Osteoblast (primary cell): Measurements from ENCODE around the gene FBXO9. TPM values are rescaled to one million over a fixed set of nuclear protein-coding genes. Genes with fewer than 3 reads are reported as not detected.

Experiments used
- DNase-seq: peaks from one replicate; pipeline ENCODE4 v3.0.0; 2011; ENCODE audit warnings: low spot score, mixed read lengths; ENCODE audit not compliant: insufficient read length; ENCODE audit errors: missing footprints
- H2AFZ ChIP-seq: 2 replicates; pipeline ENCODE4 v1.6.0; 2011; ENCODE audit warnings: mild to moderate bottlenecking, low read length
- H3K27ac ChIP-seq: 2 replicates; pipeline ENCODE4 v1.5.1; 2011; ENCODE audit warnings: mild to moderate bottlenecking, low read depth, low read length, moderate library complexity
- H3K27me3 ChIP-seq: 2 replicates; pipeline ENCODE4 v1.6.0; 2012; ENCODE audit warnings: mild to moderate bottlenecking, control low read depth, inconsistent platforms, low read length, moderate library complexity; ENCODE audit not compliant: insufficient read depth
- H3K36me3 ChIP-seq: 2 replicates; pipeline ENCODE4 v1.5.1; 2011; ENCODE audit warnings: mild to moderate bottlenecking, low read length, control low read depth, moderate library complexity; ENCODE audit not compliant: insufficient read depth
- H3K4me1 ChIP-seq: 2 replicates; pipeline ENCODE4 v1.5.1; 2011; ENCODE audit warnings: mild to moderate bottlenecking, low read length, control low read depth, moderate library complexity; ENCODE audit not compliant: insufficient read depth
- H3K4me2 ChIP-seq: 2 replicates; pipeline ENCODE4 v1.6.0; 2011; ENCODE audit warnings: mild to moderate bottlenecking, low read length; ENCODE audit not compliant: insufficient read depth
- H3K4me3 ChIP-seq: fragments of 200-600 bp; sonication (generic); 3 replicates; pipeline ENCODE4 v1.5.1; 2012; ENCODE audit warnings: mild to moderate bottlenecking, low read length, inconsistent platforms; ENCODE audit not compliant: insufficient read depth
- H3K79me2 ChIP-seq: 2 replicates; pipeline ENCODE4 v1.6.0; 2012; ENCODE audit warnings: mild to moderate bottlenecking, low read length, control low read depth, inconsistent platforms; ENCODE audit not compliant: insufficient read depth
- H3K9me3 ChIP-seq: 2 replicates; pipeline ENCODE4 v1.5.1; 2011; ENCODE audit warnings: low read depth, low read length, control low read depth
- H4K20me1 ChIP-seq: 2 replicates; pipeline ENCODE4 v1.6.0; 2012; ENCODE audit warnings: mild to moderate bottlenecking, low read length, control low read depth; ENCODE audit not compliant: insufficient read depth
- total RNA-seq: library from RNA; depleted of rRNA; stranded (reverse); fragments of >200 nt; gene quantifications from 2 replicates; pipeline ENCODE4 v1.2.3, GENCODE V29; 2012
- TF ChIP-seq, protein P1 (sequence below): IDR thresholded peaks from 2 replicates; pipeline ENCODE4 v1.5.1; 2011; ENCODE audit warnings: mild to moderate bottlenecking, low read depth, low read length, moderate library complexity; ENCODE audit errors: extremely low read depth

The FBXO9 gene
- total RNA-seq, 1 donor, result 53.6 TPM

DNA sequence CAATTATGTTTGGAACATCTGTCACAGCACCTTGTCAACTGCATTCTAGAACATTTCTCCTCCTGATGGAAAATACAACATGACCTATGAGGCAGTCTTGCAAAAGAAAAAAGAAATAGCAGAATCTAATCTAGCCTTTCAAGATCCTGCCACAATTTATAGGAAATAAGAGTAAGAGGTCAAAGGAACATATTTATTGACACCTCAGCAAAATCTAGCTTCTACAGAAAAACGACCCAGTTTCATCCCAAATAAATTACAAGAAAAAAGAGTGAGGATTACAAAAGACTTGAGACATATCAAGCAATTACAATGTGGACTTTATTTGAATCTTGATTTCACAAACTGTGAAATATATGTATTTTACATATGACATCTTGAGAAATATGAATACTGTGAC is 4.2 kb downstream of the FBXO9 start:
- no peak for DNase-seq
- no peak overlapping the region for H3K4me3 ChIP-seq
- H4K20me1 ChIP-seq, result peaks cover 26% of the 10 kb centered on the region
- no peaks in the 10 kb centered on the region for H3K27me3 ChIP-seq
- H3K36me3 ChIP-seq, result peaks cover 28% of the 10 kb centered on the region
- TF ChIP-seq, protein P1, sequence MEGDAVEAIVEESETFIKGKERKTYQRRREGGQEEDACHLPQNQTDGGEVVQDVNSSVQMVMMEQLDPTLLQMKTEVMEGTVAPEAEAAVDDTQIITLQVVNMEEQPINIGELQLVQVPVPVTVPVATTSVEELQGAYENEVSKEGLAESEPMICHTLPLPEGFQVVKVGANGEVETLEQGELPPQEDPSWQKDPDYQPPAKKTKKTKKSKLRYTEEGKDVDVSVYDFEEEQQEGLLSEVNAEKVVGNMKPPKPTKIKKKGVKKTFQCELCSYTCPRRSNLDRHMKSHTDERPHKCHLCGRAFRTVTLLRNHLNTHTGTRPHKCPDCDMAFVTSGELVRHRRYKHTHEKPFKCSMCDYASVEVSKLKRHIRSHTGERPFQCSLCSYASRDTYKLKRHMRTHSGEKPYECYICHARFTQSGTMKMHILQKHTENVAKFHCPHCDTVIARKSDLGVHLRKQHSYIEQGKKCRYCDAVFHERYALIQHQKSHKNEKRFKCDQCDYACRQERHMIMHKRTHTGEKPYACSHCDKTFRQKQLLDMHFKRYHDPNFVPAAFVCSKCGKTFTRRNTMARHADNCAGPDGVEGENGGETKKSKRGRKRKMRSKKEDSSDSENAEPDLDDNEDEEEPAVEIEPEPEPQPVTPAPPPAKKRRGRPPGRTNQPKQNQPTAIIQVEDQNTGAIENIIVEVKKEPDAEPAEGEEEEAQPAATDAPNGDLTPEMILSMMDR, result no peak
- no peak overlapping the region for H3K27ac ChIP-seq
- peaks cover 14% of the 10 kb centered on the region for H3K4me1 ChIP-seq
- H2AFZ ChIP-seq, result no peak overlapping the region
- no peaks in the 10 kb centered on the region for H3K9me3 ChIP-seq
- H3K4me2 ChIP-seq, result no peak overlapping the region
- H3K79me2 ChIP-seq, result peaks cover 61% of the 10 kb centered on the region

DNA sequence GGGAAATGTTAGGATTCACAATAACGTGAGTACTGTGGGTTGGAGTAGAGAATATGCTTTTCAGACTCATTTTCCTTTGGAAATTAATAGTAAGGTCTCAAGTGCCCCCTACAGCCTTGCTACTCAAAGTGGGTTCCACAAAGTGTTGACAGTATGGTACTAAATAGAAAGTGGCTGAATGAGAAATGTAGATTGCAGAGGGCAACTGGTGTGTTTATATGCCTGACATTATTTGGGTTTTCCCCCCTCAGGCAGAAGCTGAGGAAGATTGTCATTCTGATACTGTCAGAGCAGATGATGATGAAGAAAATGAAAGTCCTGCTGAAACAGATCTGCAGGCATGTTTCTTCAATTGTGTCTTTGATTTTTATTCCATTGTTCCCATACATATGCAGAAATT is 5.6 kb downstream of the FBXO9 start:
- no peak for DNase-seq
- no peak overlapping the region for H3K4me3 ChIP-seq
- H3K4me1 ChIP-seq, result peaks cover 14% of the 10 kb centered on the region
- H3K9me3 ChIP-seq, result no peaks in the 10 kb centered on the region
- peaks cover 39% of the 10 kb centered on the region for H3K36me3 ChIP-seq
- peaks cover 26% of the 10 kb centered on the region for H4K20me1 ChIP-seq
- H3K27ac ChIP-seq, result no peak overlapping the region
- peaks cover 52% of the 10 kb centered on the region for H3K79me2 ChIP-seq
- H3K27me3 ChIP-seq, result no peaks in the 10 kb centered on the region
- H3K4me2 ChIP-seq, result no peak overlapping the region
- H2AFZ ChIP-seq, result no peak overlapping the region
- TF ChIP-seq, protein P1, result peak; percentile 13

DNA sequence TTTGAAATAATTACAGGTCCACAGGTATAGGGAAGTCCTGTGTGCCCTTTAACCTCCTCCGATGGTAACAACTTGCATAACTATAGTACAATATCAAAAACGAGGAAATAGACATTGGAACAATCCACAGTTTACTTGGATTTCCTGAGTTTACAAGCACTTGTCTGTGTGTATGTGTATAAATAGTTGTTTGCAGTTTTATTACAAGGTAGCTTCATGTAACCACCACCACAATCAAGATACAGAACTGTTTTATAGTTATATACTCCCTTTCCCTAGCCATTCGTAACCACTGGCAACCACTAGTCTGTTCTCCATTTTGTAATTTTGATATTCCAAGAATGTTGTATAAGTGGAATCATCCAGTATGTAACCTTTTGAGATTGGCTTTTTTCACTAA is 9.1 kb downstream of the FBXO9 start:
- DNase-seq, result no peak
- no peaks in the 10 kb centered on the region for H3K4me1 ChIP-seq

DNA sequence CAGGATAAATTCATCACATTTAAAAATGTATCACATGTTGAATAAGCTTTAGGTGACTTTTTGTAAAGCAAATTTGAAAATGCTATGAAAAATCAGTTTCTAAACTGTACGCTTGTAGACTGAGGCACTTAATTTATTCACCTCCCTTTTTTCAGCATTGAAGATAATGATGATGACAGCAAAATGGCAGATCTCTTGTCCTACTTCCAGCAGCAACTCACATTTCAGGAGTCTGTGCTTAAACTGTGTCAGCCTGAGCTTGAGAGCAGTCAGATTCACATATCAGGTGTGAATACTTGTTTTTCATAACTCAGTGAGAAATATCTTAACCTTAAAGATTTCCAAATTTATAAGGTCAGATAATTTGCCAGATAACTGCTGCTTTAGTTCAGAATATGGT is 15.6 kb downstream of the FBXO9 start:
- H3K36me3 ChIP-seq, result peaks cover 87% of the 10 kb centered on the region
- DNase-seq, result no peak
- H3K27ac ChIP-seq, result no peak overlapping the region
- H2AFZ ChIP-seq, result no peak overlapping the region
- no peak overlapping the region for H3K4me2 ChIP-seq
- no peak overlapping the region for H3K4me3 ChIP-seq
- H3K27me3 ChIP-seq, result no peaks in the 10 kb centered on the region
- no peaks in the 10 kb centered on the region for H3K4me1 ChIP-seq
- H3K79me2 ChIP-seq, result no peaks in the 10 kb centered on the region
- TF ChIP-seq, protein P1, result no peak
- H4K20me1 ChIP-seq, result no peaks in the 10 kb centered on the region
- no peaks in the 10 kb centered on the region for H3K9me3 ChIP-seq

More for the DNA sequence above, 9.1 kb downstream of the FBXO9 start:
- H3K36me3 ChIP-seq, result peaks cover 66% of the 10 kb centered on the region
- H3K9me3 ChIP-seq, result no peaks in the 10 kb centered on the region
- no peak overlapping the region for H3K4me2 ChIP-seq
- H3K4me3 ChIP-seq, result no peak overlapping the region
- H2AFZ ChIP-seq, result no peak overlapping the region
- H3K27me3 ChIP-seq, result no peaks in the 10 kb centered on the region
- TF ChIP-seq, protein P1, result no peak
- H4K20me1 ChIP-seq, result peaks cover 6% of the 10 kb centered on the region
- peaks cover 18% of the 10 kb centered on the region for H3K79me2 ChIP-seq
- no peak overlapping the region for H3K27ac ChIP-seq
